GM23338 (cell line): Measurements from ENCODE around the gene PTH1R. TPM values are rescaled to one million over a fixed set of nuclear protein-coding genes. Genes with fewer than 3 reads are reported as not detected.

ENCODE experiments used
- ATAC-seq: fragments of 200-7000 bp; cut with Tn5 transposase; 3 replicates; pipeline ENCODE4 v1.9.1; 2020
- DNase-seq: peaks from one replicate; pipeline ENCODE4 v3.0.0-alpha.2; 2015; ENCODE audit warnings: low spot score
- H2AFZ ChIP-seq: fragments of 200-600 bp; sonication (generic); 2 replicates; pipeline ENCODE4 v1.8.0; 2016; ENCODE audit warnings: antibody characterized with exemption, mild to moderate bottlenecking, moderate library complexity
- H3F3A ChIP-seq: fragments of 200-600 bp; sonication (generic); replicated peaks from 2 replicates; pipeline ENCODE4 v1.8.0; 2017; ENCODE audit warnings: antibody characterized with exemption, mixed run types, low read depth
- H3K27ac ChIP-seq: fragments of 200-600 bp; sonication (generic); 2 replicates; pipeline ENCODE4 v1.6.1; 2016; ENCODE audit warnings: low read depth
- H3K27me3 ChIP-seq: fragments of 200-600 bp; sonication (generic); 2 replicates; pipeline ENCODE4 v1.8.0; 2016; ENCODE audit warnings: mild to moderate bottlenecking, mixed run types, moderate library complexity; ENCODE audit not compliant: insufficient read depth
- H3K36me3 ChIP-seq: fragments of 200-600 bp; sonication (generic); 2 replicates; pipeline ENCODE4 v1.8.0; 2016; ENCODE audit warnings: mild to moderate bottlenecking; ENCODE audit not compliant: insufficient read depth
- H3K4me1 ChIP-seq: fragments of 200-600 bp; sonication (generic); 2 replicates; pipeline ENCODE4 v1.8.0; 2016; ENCODE audit warnings: mild to moderate bottlenecking, moderate library complexity; ENCODE audit not compliant: insufficient read depth
- H3K4me2 ChIP-seq: fragments of 200-600 bp; sonication (generic); 2 replicates; pipeline ENCODE4 v1.7.1; 2017; ENCODE audit warnings: mixed run types
- H3K4me3 ChIP-seq: fragments of 200-600 bp; sonication (generic); 2 replicates; pipeline ENCODE4 v1.6.1; 2016; ENCODE audit warnings: mixed run types
- H3K79me2 ChIP-seq: fragments of 200-600 bp; sonication (generic); replicated peaks from 2 replicates; pipeline ENCODE4 v1.8.0; 2017; ENCODE audit warnings: mild to moderate bottlenecking; ENCODE audit not compliant: insufficient read depth
- H3K9me2 ChIP-seq: fragments of 200-600 bp; sonication (generic); 2 replicates; pipeline ENCODE4 v1.8.0; 2017; ENCODE audit not compliant: insufficient read depth
- H4K20me1 ChIP-seq: fragments of 200-600 bp; sonication (generic); replicated peaks from 2 replicates; pipeline ENCODE4 v1.8.0; 2017; ENCODE audit warnings: mild to moderate bottlenecking; ENCODE audit not compliant: insufficient read depth
- H3K27ac Mint-ChIP-seq: 2 replicates; pipeline ENCODE4 v1.8.0; 2020; ENCODE audit warnings: inconsistent platforms, mild to moderate bottlenecking, moderate library complexity, mixed read lengths
- H3K27me3 Mint-ChIP-seq: 3 replicates; pipeline ENCODE4 v1.8.0; 2022; ENCODE audit warnings: low read depth, mild to moderate bottlenecking, moderate library complexity, mixed read lengths, inconsistent platforms; ENCODE audit not compliant: insufficient read depth, poor library complexity
- H3K36me3 Mint-ChIP-seq: 3 replicates; pipeline ENCODE4 v1.8.0; 2021; ENCODE audit warnings: low read depth, mild to moderate bottlenecking, inconsistent platforms, moderate library complexity, mixed read lengths
- H3K4me1 Mint-ChIP-seq: 3 replicates; pipeline ENCODE4 v1.8.0; 2020; ENCODE audit warnings: mild to moderate bottlenecking, inconsistent platforms, mixed read lengths
- H3K4me3 Mint-ChIP-seq: 3 replicates; pipeline ENCODE4 v1.8.0; 2021; ENCODE audit warnings: moderate library complexity, mild to moderate bottlenecking, inconsistent platforms, mixed read lengths
- H3K9me3 Mint-ChIP-seq: 3 replicates; pipeline ENCODE4 v1.8.0; 2020; ENCODE audit warnings: moderate library complexity, mild to moderate bottlenecking, inconsistent platforms, mixed read lengths
- CTCF ChIP-seq, 2 experiments: fragments of 200-600 bp in 1 of 2; sonication (generic) in 1 of 2; conservative IDR thresholded peaks; 2 replicates each; pipeline versions ENCODE4 v1.5.1 to v1.6.1; 2016 to 2017; ENCODE audit warnings: antibody characterized with exemption in 2 of 2, low read depth in 2 of 2, mild to moderate bottlenecking in 2 of 2, moderate library complexity in 1 of 2
- JUNB ChIP-seq: IDR thresholded peaks from one replicate; pipeline ENCODE4 v1.6.1; 2016; ENCODE audit warnings: antibody characterized with exemption; ENCODE audit not compliant: unreplicated experiment
- polyA plus RNA-seq: library from polyadenylated mRNA; unstranded; fragments of >200 nt; fragmentation: Nextera tagmentation; extraction: Ambion mirVana; gene quantifications from 2 replicates; pipeline ENCODE4 v1.2.1, GENCODE V29; 2016
- total RNA-seq: library from RNA; depleted of rRNA; stranded (reverse); fragments of >200 nt; shearing (Covaris generic); gene quantifications from 2 replicates; pipeline ENCODE4 v1.2.3, GENCODE V29; 2014
- TF ChIP-seq, protein P1 (sequence below): IDR thresholded peaks from 2 replicates; pipeline ENCODE4 v1.6.1; 2016; ENCODE audit warnings: antibody characterized with exemption
- TF ChIP-seq, protein P2 (sequence below): fragments of 250-450 bp; sonication (Bioruptor Pico); IDR thresholded peaks from 2 replicates; pipeline ENCODE4 v1.5.0; 2020; ENCODE audit warnings: mild to moderate bottlenecking, moderate library complexity

Gene PTH1R
- total and polyA plus RNA-seq, 2 experiments from 2014 or later: 1.3 to 1.9 TPM

GRCh38 chr3:46859001-46859710, 18.4 kb upstream of the PTH1R start:
- no peaks in the 10 kb centered on the region for H3F3A ChIP-seq
- H3K36me3 ChIP-seq: no peaks in the 10 kb centered on the region
- no peaks in the 10 kb centered on the region for H3K9me2 ChIP-seq
- DNase-seq (no peak), ATAC-seq (no peak)
- no peaks in the 10 kb centered on the region for H3K27me3 ChIP-seq
- Mint-ChIP-seq H3K9me3 (no peaks in the 10 kb centered on the region), H3K4me3 (no peak overlapping the region), H3K27ac (no peak overlapping the region), H3K36me3 (no peaks in the 10 kb centered on the region), H3K27me3 (peaks cover 20% of the 10 kb centered on the region), H3K4me1 (no peaks in the 10 kb centered on the region)
- TF ChIP-seq, protein P1, sequence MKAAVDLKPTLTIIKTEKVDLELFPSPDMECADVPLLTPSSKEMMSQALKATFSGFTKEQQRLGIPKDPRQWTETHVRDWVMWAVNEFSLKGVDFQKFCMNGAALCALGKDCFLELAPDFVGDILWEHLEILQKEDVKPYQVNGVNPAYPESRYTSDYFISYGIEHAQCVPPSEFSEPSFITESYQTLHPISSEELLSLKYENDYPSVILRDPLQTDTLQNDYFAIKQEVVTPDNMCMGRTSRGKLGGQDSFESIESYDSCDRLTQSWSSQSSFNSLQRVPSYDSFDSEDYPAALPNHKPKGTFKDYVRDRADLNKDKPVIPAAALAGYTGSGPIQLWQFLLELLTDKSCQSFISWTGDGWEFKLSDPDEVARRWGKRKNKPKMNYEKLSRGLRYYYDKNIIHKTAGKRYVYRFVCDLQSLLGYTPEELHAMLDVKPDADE: no peak
- H3K4me3 ChIP-seq: no peak overlapping the region
- no peak overlapping the region for H3K27ac ChIP-seq
- no peak overlapping the region for H2AFZ ChIP-seq
- no peaks in the 10 kb centered on the region for H3K4me1 ChIP-seq
- H3K79me2 ChIP-seq: no peaks in the 10 kb centered on the region
- H4K20me1 ChIP-seq: no peaks in the 10 kb centered on the region
- no peak overlapping the region for H3K4me2 ChIP-seq

GRCh38 chr3:46860017-46860809, 17.3 kb upstream of the PTH1R start:
- H3K27me3 ChIP-seq: no peaks in the 10 kb centered on the region
- Mint-ChIP-seq H3K27ac (no peak overlapping the region), H3K4me1 (no peaks in the 10 kb centered on the region), H3K9me3 (no peaks in the 10 kb centered on the region), H3K4me3 (no peak overlapping the region), H3K36me3 (no peaks in the 10 kb centered on the region), H3K27me3 (peaks cover 15% of the 10 kb centered on the region)
- TF ChIP-seq, protein P2, sequence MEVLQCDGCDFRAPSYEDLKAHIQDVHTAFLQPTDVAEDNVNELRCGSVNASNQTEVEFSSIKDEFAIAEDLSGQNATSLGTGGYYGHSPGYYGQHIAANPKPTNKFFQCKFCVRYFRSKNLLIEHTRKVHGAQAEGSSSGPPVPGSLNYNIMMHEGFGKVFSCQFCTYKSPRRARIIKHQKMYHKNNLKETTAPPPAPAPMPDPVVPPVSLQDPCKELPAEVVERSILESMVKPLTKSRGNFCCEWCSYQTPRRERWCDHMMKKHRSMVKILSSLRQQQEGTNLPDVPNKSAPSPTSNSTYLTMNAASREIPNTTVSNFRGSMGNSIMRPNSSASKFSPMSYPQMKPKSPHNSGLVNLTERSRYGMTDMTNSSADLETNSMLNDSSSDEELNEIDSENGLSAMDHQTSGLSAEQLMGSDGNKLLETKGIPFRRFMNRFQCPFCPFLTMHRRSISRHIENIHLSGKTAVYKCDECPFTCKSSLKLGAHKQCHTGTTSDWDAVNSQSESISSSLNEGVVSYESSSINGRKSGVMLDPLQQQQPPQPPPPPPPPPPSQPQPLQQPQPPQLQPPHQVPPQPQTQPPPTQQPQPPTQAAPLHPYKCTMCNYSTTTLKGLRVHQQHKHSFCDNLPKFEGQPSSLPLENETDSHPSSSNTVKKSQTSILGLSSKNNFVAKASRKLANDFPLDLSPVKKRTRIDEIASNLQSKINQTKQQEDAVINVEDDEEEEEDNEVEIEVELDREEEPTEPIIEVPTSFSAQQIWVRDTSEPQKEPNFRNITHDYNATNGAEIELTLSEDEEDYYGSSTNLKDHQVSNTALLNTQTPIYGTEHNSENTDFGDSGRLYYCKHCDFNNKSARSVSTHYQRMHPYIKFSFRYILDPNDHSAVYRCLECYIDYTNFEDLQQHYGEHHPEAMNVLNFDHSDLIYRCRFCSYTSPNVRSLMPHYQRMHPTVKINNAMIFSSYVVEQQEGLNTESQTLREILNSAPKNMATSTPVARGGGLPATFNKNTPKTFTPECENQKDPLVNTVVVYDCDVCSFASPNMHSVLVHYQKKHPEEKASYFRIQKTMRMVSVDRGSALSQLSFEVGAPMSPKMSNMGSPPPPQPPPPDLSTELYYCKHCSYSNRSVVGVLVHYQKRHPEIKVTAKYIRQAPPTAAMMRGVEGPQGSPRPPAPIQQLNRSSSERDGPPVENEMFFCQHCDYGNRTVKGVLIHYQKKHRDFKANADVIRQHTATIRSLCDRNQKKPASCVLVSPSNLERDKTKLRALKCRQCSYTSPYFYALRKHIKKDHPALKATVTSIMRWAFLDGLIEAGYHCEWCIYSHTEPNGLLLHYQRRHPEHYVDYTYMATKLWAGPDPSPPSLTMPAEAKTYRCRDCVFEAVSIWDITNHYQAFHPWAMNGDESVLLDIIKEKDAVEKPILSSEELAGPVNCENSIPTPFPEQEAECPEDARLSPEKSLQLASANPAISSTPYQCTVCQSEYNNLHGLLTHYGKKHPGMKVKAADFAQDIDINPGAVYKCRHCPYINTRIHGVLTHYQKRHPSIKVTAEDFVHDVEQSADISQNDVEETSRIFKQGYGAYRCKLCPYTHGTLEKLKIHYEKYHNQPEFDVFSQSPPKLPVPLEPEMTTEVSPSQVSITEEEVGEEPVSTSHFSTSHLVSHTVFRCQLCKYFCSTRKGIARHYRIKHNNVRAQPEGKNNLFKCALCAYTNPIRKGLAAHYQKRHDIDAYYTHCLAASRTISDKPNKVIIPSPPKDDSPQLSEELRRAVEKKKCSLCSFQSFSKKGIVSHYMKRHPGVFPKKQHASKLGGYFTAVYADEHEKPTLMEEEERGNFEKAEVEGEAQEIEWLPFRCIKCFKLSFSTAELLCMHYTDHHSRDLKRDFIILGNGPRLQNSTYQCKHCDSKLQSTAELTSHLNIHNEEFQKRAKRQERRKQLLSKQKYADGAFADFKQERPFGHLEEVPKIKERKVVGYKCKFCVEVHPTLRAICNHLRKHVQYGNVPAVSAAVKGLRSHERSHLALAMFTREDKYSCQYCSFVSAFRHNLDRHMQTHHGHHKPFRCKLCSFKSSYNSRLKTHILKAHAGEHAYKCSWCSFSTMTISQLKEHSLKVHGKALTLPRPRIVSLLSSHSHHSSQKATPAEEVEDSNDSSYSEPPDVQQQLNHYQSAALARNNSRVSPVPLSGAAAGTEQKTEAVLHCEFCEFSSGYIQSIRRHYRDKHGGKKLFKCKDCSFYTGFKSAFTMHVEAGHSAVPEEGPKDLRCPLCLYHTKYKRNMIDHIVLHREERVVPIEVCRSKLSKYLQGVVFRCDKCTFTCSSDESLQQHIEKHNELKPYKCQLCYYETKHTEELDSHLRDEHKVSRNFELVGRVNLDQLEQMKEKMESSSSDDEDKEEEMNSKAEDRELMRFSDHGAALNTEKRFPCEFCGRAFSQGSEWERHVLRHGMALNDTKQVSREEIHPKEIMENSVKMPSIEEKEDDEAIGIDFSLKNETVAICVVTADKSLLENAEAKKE: no peak
- TF ChIP-seq CTCF (conservative IDR thresholded peaks at IDR 0.05; ENCODE audit: low read depth in 2 of 2): peak; percentile 51 to 63
- TF ChIP-seq JUNB: no peak
- H3K4me1 ChIP-seq: no peaks in the 10 kb centered on the region
- ATAC-seq (peak; percentile 40), DNase-seq (peak; percentile 61)
- no peaks in the 10 kb centered on the region for H4K20me1 ChIP-seq
- H2AFZ ChIP-seq: no peak overlapping the region
- H3K4me3 ChIP-seq: no peak overlapping the region
- no peaks in the 10 kb centered on the region for H3K79me2 ChIP-seq
- no peaks in the 10 kb centered on the region for H3K9me2 ChIP-seq
- no peak overlapping the region for H3K27ac ChIP-seq
- H3K36me3 ChIP-seq: no peaks in the 10 kb centered on the region
- H3K4me2 ChIP-seq: no peak overlapping the region
- no peaks in the 10 kb centered on the region for H3F3A ChIP-seq
